GM23338 (cell line): Measurements from ENCODE around the gene SIGLEC7. TPM values are rescaled to one million over a fixed set of nuclear protein-coding genes. Genes with fewer than 3 reads are reported as not detected.

Experiments used
- ATAC-seq: fragments of 200-7000 bp; cut with Tn5 transposase; 3 replicates; pipeline ENCODE4 v1.9.1; 2020
- DNase-seq: peaks from one replicate; pipeline ENCODE4 v3.0.0-alpha.2; 2015; ENCODE audit warnings: low spot score
- H2AFZ ChIP-seq: fragments of 200-600 bp; sonication (generic); 2 replicates; pipeline ENCODE4 v1.8.0; 2016; ENCODE audit warnings: antibody characterized with exemption, mild to moderate bottlenecking, moderate library complexity
- H3F3A ChIP-seq: fragments of 200-600 bp; sonication (generic); replicated peaks from 2 replicates; pipeline ENCODE4 v1.8.0; 2017; ENCODE audit warnings: antibody characterized with exemption, mixed run types, low read depth
- H3K27ac ChIP-seq: fragments of 200-600 bp; sonication (generic); 2 replicates; pipeline ENCODE4 v1.6.1; 2016; ENCODE audit warnings: low read depth
- H3K27me3 ChIP-seq: fragments of 200-600 bp; sonication (generic); 2 replicates; pipeline ENCODE4 v1.8.0; 2016; ENCODE audit warnings: mild to moderate bottlenecking, mixed run types, moderate library complexity; ENCODE audit not compliant: insufficient read depth
- H3K36me3 ChIP-seq: fragments of 200-600 bp; sonication (generic); 2 replicates; pipeline ENCODE4 v1.8.0; 2016; ENCODE audit warnings: mild to moderate bottlenecking; ENCODE audit not compliant: insufficient read depth
- H3K4me1 ChIP-seq: fragments of 200-600 bp; sonication (generic); 2 replicates; pipeline ENCODE4 v1.8.0; 2016; ENCODE audit warnings: mild to moderate bottlenecking, moderate library complexity; ENCODE audit not compliant: insufficient read depth
- H3K4me2 ChIP-seq: fragments of 200-600 bp; sonication (generic); 2 replicates; pipeline ENCODE4 v1.7.1; 2017; ENCODE audit warnings: mixed run types
- H3K4me3 ChIP-seq: fragments of 200-600 bp; sonication (generic); 2 replicates; pipeline ENCODE4 v1.6.1; 2016; ENCODE audit warnings: mixed run types
- H3K79me2 ChIP-seq: fragments of 200-600 bp; sonication (generic); replicated peaks from 2 replicates; pipeline ENCODE4 v1.8.0; 2017; ENCODE audit warnings: mild to moderate bottlenecking; ENCODE audit not compliant: insufficient read depth
- H3K9me2 ChIP-seq: fragments of 200-600 bp; sonication (generic); 2 replicates; pipeline ENCODE4 v1.8.0; 2017; ENCODE audit not compliant: insufficient read depth
- H4K20me1 ChIP-seq: fragments of 200-600 bp; sonication (generic); replicated peaks from 2 replicates; pipeline ENCODE4 v1.8.0; 2017; ENCODE audit warnings: mild to moderate bottlenecking; ENCODE audit not compliant: insufficient read depth
- H3K27ac Mint-ChIP-seq: 2 replicates; pipeline ENCODE4 v1.8.0; 2020; ENCODE audit warnings: inconsistent platforms, mild to moderate bottlenecking, moderate library complexity, mixed read lengths
- H3K27me3 Mint-ChIP-seq: 3 replicates; pipeline ENCODE4 v1.8.0; 2022; ENCODE audit warnings: low read depth, mild to moderate bottlenecking, moderate library complexity, mixed read lengths, inconsistent platforms; ENCODE audit not compliant: insufficient read depth, poor library complexity
- H3K36me3 Mint-ChIP-seq: 3 replicates; pipeline ENCODE4 v1.8.0; 2021; ENCODE audit warnings: low read depth, mild to moderate bottlenecking, inconsistent platforms, moderate library complexity, mixed read lengths
- H3K4me1 Mint-ChIP-seq: 3 replicates; pipeline ENCODE4 v1.8.0; 2020; ENCODE audit warnings: mild to moderate bottlenecking, inconsistent platforms, mixed read lengths
- H3K4me3 Mint-ChIP-seq: 3 replicates; pipeline ENCODE4 v1.8.0; 2021; ENCODE audit warnings: moderate library complexity, mild to moderate bottlenecking, inconsistent platforms, mixed read lengths
- H3K9me3 Mint-ChIP-seq: 3 replicates; pipeline ENCODE4 v1.8.0; 2020; ENCODE audit warnings: moderate library complexity, mild to moderate bottlenecking, inconsistent platforms, mixed read lengths
- CREB1 ChIP-seq: fragments of 250-450 bp; sonication (Bioruptor Pico); IDR thresholded peaks from 2 replicates; pipeline ENCODE4 v1.5.0; 2020; ENCODE audit warnings: low read depth, mild to moderate bottlenecking, moderate library complexity
- NANOG ChIP-seq: IDR thresholded peaks from 2 replicates; pipeline ENCODE4 v1.6.1; 2016; ENCODE audit warnings: antibody characterized with exemption, borderline replicate concordance
- ZNF462 ChIP-seq: fragments of 250-450 bp; sonication (Bioruptor Pico); IDR thresholded peaks from 2 replicates; pipeline ENCODE4 v1.5.0; 2020; ENCODE audit warnings: mild to moderate bottlenecking, moderate library complexity
- polyA plus RNA-seq: library from polyadenylated mRNA; unstranded; fragments of >200 nt; fragmentation: Nextera tagmentation; extraction: Ambion mirVana; gene quantifications from 2 replicates; pipeline ENCODE4 v1.2.1, GENCODE V29; 2016
- total RNA-seq: library from RNA; depleted of rRNA; stranded (reverse); fragments of >200 nt; shearing (Covaris generic); gene quantifications from 2 replicates; pipeline ENCODE4 v1.2.3, GENCODE V29; 2014
- TF ChIP-seq, protein P1 (sequence below), 2 experiments: fragments of 200-600 bp in 1 of 2; sonication (generic) in 1 of 2; conservative IDR thresholded peaks; 2 replicates each; pipeline versions ENCODE4 v1.5.1 to v1.6.1; 2016 to 2017; ENCODE audit warnings: antibody characterized with exemption in 2 of 2, low read depth in 2 of 2, mild to moderate bottlenecking in 2 of 2, moderate library complexity in 1 of 2

SIGLEC7 gene
- total and polyA plus RNA-seq, 2 experiments from 2014 or later = not detected

GRCh38 chr19:51198641-51199040, 56.5 kb downstream of the SIGLEC7 start:
- Histone ChIP-seq H3K27me3 (no peaks in the 10 kb centered on the region), H3K79me2 (no peaks in the 10 kb centered on the region), H3K36me3 (no peaks in the 10 kb centered on the region), H3K4me1 (no peaks in the 10 kb centered on the region), H3K27ac (no peak overlapping the region), H2AFZ (no peak overlapping the region), H3K4me2 (no peak overlapping the region), H4K20me1 (no peaks in the 10 kb centered on the region), H3F3A (no peaks in the 10 kb centered on the region), H3K4me3 (no peak overlapping the region), H3K9me2 (no peaks in the 10 kb centered on the region; the same call in 1 of the 2 replicates)
- no peak for TF ChIP-seq NANOG
- no peak for TF ChIP-seq ZNF462 (CRISPR knock-in tag)
- TF ChIP-seq, protein P1, sequence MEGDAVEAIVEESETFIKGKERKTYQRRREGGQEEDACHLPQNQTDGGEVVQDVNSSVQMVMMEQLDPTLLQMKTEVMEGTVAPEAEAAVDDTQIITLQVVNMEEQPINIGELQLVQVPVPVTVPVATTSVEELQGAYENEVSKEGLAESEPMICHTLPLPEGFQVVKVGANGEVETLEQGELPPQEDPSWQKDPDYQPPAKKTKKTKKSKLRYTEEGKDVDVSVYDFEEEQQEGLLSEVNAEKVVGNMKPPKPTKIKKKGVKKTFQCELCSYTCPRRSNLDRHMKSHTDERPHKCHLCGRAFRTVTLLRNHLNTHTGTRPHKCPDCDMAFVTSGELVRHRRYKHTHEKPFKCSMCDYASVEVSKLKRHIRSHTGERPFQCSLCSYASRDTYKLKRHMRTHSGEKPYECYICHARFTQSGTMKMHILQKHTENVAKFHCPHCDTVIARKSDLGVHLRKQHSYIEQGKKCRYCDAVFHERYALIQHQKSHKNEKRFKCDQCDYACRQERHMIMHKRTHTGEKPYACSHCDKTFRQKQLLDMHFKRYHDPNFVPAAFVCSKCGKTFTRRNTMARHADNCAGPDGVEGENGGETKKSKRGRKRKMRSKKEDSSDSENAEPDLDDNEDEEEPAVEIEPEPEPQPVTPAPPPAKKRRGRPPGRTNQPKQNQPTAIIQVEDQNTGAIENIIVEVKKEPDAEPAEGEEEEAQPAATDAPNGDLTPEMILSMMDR (conservative IDR thresholded peaks at IDR 0.05; ENCODE audit: low read depth in 2 of 2) = no peak
- TF ChIP-seq CREB1 (CRISPR knock-in tag) = no peak
- Mint-ChIP-seq H3K36me3 (no peaks in the 10 kb centered on the region; the same call in 2 of the 3 replicates), H3K27ac (no peak overlapping the region), H3K4me1 (no peaks in the 10 kb centered on the region), H3K9me3 (peaks cover 60% of the 10 kb centered on the region), H3K27me3 (peaks cover 3% of the 10 kb centered on the region), H3K4me3 (no peak overlapping the region)
- no peak for DNase-seq
- ATAC-seq = no peak
